ENCODE data around the gene MUC6.

DNA sequence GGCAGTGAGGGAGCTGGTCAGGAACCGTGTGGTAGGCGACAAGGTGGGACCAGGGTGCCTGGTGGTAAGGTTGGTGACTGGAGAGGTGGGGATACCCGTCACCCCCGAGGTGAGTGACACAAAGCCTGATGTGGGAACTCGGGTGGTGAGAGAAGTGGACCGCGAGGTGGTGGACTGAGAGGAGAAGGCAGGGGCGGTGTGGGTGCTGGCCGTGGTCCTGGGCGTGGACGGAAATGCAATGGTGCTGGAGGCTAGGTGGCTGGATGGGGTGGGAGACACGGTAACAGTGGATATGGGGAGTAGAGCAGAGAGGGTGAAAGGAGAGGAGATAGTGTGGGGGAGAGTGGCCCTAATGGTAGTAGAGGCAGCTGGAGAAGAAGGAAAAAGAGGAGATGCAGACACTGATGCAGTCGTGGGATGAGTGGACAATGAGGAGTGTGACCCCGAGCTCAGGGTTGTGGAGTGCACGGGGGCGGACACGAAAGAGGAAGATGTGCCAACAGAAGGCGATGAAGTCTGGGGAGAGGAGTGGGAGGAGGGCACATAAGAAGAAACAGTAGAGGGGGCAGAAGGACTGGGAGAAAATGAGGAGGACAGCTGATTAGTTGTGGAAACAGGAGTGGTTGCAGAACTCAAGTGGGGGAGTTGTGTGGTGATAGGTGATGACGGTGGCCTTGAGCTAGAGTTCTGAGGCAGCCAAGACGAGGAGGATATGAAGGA lies 20.5 kb downstream of the MUC6 start:
- TF ChIP-seq, protein P1, sequence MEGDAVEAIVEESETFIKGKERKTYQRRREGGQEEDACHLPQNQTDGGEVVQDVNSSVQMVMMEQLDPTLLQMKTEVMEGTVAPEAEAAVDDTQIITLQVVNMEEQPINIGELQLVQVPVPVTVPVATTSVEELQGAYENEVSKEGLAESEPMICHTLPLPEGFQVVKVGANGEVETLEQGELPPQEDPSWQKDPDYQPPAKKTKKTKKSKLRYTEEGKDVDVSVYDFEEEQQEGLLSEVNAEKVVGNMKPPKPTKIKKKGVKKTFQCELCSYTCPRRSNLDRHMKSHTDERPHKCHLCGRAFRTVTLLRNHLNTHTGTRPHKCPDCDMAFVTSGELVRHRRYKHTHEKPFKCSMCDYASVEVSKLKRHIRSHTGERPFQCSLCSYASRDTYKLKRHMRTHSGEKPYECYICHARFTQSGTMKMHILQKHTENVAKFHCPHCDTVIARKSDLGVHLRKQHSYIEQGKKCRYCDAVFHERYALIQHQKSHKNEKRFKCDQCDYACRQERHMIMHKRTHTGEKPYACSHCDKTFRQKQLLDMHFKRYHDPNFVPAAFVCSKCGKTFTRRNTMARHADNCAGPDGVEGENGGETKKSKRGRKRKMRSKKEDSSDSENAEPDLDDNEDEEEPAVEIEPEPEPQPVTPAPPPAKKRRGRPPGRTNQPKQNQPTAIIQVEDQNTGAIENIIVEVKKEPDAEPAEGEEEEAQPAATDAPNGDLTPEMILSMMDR (conservative IDR thresholded peaks at IDR 0.05) = no peak
- TF ChIP-seq EZH2 (IDR thresholded peaks at IDR 0.05; ENCODE audit: low read depth) = no peak
